ENCODE results near the gene ELF1.

GRCh38 chr13:41001695-41002094, 17.4 kb downstream of the ELF1 start:
- no peak for TF ChIP-seq POLR2AphosphoS5 (IDR thresholded peaks at IDR 0.05; ENCODE audit: low read depth, low read length)
- TF ChIP-seq TAF1 (IDR thresholded peaks at IDR 0.05; ENCODE audit: borderline replicate concordance, insufficient read depth, low read length), result no peak
- TF ChIP-seq REST (IDR thresholded peaks at IDR 0.05; ENCODE audit: insufficient read depth in 1 of 2, low read depth in 2 of 2, low read length in 2 of 2), result no peak
- TF ChIP-seq FOXP2 (optimal IDR thresholded peaks at IDR 0.05; ENCODE audit: borderline replicate concordance, extremely low read depth, extremely low read length, insufficient read depth), result no peak
- no peak for TF ChIP-seq SIN3A (IDR thresholded peaks at IDR 0.05; ENCODE audit: borderline replicate concordance, insufficient read depth, low read length)
